Measurements from ENCODE around the gene ATP2A1. TPM values are rescaled to one million over a fixed set of nuclear protein-coding genes. Genes with fewer than 3 reads are reported as not detected.
A peak's percentile ranks its signal among the peaks of the same experiment; 100 is the strongest.

Gene ATP2A1
- total and polyA plus RNA-seq, 2 of the 13 experiments (the other 11 are each of a cell fraction or from before 2014, with no cell fraction given) = 3.2 to 12.5 TPM

GRCh38 chr16:28865001-28865688, 13.1 kb upstream of the ATP2A1 start (continued):
- no peak for TF ChIP-seq ZBTB4 (CRISPR knock-in tag; IDR thresholded peaks at IDR 0.05; ENCODE audit: borderline replicate concordance)
- no peak for TF ChIP-seq ZNF335 (CRISPR knock-in tag; IDR thresholded peaks at IDR 0.05)
- no peak for TF ChIP-seq TP53 (CRISPR knock-in tag; conservative IDR thresholded peaks at IDR 0.05)
- TF ChIP-seq SCMH1 (CRISPR knock-in tag; IDR thresholded peaks at IDR 0.05; ENCODE audit: borderline replicate concordance) = no peak
- no peak for TF ChIP-seq PREB (CRISPR knock-in tag; IDR thresholded peaks at IDR 0.05)
- TF ChIP-seq TFAP4 (IDR thresholded peaks at IDR 0.05; ENCODE audit: borderline replicate concordance, low read depth) = no peak
- no peak for TF ChIP-seq HNRNPUL1 (IDR thresholded peaks at IDR 0.05; ENCODE audit: low read depth, low read length)
- no peak for TF ChIP-seq ETS1 (CRISPR knock-in tag; IDR thresholded peaks at IDR 0.05)
- TF ChIP-seq RORA (CRISPR knock-in tag; IDR thresholded peaks at IDR 0.05) = no peak
- TF ChIP-seq ZNF10 (CRISPR knock-in tag; IDR thresholded peaks at IDR 0.05; ENCODE audit: borderline replicate concordance, low read depth) = no peak
- 0 out of 2 replicates have a peak, but pooled peaks have one; percentile 10 for TF ChIP-seq ZNF646 (CRISPR knock-in tag; IDR thresholded peaks at IDR 0.05)
- 0 out of 2 replicates have a peak, but pooled peaks have one; percentile 34 for TF ChIP-seq ZNF230 (CRISPR knock-in tag; IDR thresholded peaks at IDR 0.05)
- peak; percentile 35; the same call in 1 of the 2 replicates for TF ChIP-seq PAWR (CRISPR knock-in tag; IDR thresholded peaks at IDR 0.05; ENCODE audit: borderline replicate concordance)
- TF ChIP-seq RAD51 (IDR thresholded peaks at IDR 0.05; ENCODE audit: borderline replicate concordance) = no peak
- no peak for TF ChIP-seq ATAD3A (CRISPR knock-in tag; IDR thresholded peaks at IDR 0.05)
- TF ChIP-seq ZNF652 (CRISPR knock-in tag; IDR thresholded peaks at IDR 0.05; ENCODE audit: borderline replicate concordance, low read depth) = no peak

Measured in HepG2 (cell line).